Activated CD4-positive, CD25-positive, alpha-beta regulatory T cell treated with anti-CD3 and anti-CD28 coated beads, Interleukin-2, amount 50 U/mL, for 24 hours (primary cell): ENCODE results near the gene ASCC2.
"Not testable (repeated sequence)": the region's sequence is repeated elsewhere in the genome, so short reads cannot be mapped to it uniquely, and the experiment has no call there.

Experiments used
- ATAC-seq, 2 donors: fragments of 150-1000 bp; cut with Tn5 transposase; one replicate each; pipeline ENCODE4 v1.10.0; 2021; ENCODE audit warnings: mild to moderate bottlenecking in 1 of 2, moderate library complexity in 1 of 2

ASCC2 gene

DNA sequence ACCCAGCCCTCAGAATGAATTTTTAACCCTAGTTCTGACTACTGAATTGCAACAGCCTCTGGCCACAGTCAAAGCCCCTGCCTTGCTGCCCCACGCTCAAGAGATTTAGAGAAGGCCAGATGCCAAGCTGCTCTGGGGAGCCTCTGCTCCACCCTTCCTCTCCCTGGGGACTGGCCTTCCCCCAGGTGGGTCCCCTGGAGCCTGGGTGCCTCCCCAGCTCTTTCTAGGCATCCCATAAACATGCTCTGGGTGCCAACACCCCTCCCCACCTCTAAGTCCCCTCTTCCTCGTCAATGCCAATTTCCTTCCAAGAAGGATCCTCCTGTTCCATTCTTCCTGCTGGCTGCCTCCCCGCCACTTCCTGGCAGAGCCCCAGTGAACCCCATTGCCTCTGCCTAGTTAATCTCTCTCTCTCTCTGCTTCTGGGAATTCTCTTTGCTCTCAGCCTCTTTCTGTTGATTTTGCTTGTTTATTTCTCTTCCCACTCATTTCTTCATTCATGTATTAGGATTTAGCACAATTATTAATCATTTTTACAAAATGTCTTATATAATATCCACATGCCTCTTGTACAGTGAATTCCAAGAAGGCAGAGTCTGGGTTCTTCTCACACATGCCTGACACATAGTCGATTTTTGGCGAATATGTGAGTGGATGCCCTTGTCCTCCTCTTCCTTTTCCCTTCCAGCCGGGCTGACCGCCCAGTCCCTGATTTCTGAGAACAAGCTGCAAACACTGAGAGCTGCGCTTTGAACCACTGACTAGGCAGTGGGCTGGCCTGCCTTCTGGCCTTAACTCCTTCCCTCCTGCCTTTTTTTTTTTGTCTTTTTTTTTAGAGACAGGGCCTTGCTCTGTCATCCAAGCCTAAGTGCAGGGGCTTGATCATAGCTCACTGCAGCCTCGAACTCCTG, 53.4 kb downstream of the ASCC2 start:
- ATAC-seq = no peak

DNA sequence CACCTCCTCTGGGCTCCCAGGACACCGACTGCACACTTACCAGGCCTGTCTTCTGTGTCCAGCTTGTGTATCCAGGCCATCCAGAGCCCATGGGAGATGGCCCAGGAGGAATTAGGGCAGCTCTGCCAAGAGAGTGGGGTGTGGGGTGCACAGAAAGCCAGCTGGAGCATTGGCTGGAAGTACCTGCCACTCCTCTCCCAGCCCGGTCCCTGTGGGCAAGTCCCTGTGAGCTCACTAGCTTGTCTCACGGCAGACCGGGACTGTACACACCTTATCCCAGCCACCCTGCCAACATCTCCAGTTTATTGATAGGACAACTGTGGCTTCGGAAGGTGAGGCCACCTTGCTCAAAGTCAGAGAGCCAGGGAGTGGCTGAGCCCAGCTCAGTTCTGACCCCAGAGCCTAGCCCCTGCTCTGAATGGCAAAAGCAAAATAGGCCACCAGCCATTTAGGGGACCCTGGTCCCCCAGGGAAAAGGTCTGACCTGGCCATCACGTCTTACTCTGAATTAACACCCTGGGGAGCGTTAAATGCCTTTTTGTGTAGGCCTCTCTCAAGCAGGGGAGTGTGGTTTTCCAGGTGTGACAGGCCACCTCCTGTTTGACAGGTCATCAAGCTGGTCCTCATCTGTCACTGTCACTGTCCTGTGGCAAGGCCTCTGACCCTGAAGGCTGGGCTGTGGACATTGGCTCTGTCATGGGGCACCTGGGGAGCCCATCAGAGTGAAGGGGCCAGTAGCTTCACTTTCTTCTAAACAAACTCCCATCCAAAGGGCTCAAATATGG, 55.8 kb downstream of the ASCC2 start:
- ATAC-seq = no peak

- ATAC-seq = no peak
These were observed 57.1 kb downstream of the ASCC2 start for GRCh38 chr22:29780748-29781676.

DNA sequence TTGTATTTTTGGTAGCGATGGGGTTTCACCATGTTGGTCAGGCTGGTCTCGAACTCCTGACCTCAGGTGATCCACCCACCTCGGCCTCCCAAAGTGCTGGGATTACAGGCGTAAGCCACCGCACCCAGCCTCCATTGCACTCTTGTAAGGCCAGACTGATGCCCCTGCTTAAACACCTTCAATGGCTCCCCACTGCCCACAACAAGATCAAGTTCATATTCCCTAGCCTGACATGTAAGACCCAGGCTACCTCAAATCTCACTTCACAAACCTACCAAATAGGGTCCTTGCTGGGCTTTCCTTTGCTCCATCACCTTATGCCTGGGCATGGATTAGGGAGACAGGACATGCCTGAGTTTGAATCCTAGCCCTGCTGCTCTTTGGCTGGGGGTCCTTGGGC, 57.9 kb downstream of the ASCC2 start:
- ATAC-seq = no peak

DNA sequence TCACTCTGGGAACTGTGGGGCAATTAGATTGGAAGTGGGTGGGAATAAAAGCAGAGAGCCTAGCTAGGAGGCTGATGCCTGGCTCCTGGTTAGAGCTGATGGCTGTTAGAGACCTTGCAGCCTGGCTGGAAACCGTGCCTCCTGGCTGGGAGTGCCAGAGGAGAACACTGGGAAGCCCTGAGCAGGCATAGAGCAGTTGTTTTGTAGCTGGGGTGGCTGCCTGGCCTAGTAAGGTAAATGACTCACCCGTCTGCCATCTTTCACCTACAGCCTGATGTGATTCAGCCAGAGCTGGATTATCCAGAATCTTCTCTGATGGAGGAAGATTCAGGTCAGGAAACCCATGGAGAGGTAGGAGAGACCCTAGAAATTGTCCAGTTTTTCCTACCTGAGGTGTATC, 64.8 kb downstream of the ASCC2 start:
- ATAC-seq = no peak

- no peak for ATAC-seq
These were observed 65.9 kb downstream of the ASCC2 start for GRCh38 chr22:29772170-29772641.

DNA sequence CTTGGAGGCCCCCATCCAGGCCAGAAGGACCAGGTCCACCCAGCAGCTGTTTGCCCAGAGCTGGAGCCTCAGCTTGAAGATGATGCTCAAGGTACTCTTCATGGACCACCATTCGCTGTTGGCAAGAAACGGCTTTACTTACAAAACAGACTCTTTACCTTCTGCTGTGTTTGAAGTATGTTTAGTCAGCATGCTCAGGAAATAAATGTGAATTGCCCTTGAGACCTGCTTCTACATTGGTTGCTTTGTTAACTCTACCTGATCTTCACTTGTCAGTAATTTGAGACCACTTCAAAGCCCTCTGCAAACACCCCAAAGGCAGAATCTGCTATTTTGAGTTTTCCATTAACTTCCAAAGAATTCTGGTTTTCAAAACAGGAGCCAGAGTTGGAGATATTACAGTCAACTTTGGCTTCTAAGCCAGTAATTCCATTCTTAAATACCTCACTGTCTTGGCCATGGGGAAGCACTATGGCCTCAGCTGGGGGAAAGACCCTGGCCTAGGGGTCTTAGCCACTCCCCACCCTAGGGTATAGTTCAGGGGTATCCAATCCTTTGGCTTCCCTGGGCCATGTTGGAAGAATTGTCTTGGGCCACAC, 68.3 kb downstream of the ASCC2 start:
- ATAC-seq = no peak

DNA sequence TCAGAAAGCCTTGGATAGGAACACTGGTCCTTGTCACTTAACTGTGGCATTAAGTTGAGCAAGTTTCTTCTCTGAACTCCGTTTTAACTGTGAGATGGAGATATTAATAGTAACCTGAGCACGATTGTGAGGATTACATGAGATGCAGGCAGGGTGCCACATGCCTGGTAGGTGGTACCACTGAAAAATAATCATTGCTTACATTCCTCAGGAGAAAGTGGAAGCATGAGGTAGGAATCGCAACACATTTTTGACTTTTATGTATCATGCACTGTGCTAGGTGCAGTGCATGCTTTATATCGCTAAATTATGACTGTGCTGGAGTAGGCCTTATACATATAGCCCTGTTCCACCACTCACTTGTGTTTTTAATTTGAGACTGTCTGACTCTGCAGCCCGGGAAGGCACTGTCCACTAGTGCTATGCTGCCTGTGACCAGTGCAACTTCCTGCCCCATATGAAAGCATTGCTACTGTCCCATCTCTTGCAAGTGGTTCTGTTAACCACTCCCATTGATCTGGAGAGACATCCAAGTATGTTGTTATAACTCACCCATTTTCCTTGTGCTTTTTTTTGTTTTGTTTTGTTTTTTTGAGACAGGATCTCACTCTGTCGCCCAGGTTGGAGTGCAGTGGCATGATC, 69.9 kb downstream of the ASCC2 start:
- no peak for ATAC-seq

DNA sequence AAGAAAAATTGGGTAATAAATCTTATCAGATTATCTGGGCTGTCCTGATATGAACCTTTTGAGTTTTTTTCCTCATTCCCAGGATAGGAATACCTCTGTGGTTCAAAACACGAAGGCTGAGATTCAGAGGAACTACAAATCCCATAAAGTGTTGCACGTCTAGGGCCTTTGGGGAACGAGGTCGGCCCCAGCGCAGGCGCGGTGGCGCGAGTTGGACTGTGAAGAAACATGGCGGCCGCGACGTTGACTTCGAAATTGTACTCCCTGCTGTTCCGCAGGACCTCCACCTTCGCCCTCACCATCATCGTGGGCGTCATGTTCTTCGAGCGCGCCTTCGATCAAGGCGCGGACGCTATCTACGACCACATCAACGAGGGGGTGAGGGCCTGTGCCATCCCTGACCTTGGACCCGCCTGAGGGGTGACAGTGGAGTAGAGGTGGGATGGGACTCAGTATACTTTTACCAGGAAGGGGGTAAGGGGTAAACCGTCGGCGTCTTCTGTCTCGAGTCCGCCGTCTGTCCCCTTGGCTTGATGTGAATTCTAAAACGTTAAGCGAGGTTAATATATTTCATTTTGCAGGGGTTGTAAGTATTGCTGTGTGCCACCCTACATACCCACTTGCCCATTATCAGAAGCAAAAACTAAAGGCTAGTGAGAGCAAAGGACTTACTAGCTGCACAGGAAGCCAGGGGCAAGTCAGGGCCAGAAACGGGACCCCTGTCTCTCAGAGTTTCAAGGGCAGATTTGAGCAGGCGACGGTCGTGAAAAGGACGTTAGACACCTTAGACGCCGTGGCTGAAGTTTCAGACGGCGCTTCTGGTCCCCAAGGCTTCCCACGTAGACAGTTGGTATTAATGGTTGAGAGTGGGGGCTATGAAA, 70.7 kb downstream of the ASCC2 start, which contains the start of gene UQCR10:
Gene UQCR10, plus strand, starts transcription at position 199 of the 881 bp plus-strand sequence. Its CDS starts 30 bp downstream, at position 229.
- ATAC-seq = peak; percentile 78

DNA sequence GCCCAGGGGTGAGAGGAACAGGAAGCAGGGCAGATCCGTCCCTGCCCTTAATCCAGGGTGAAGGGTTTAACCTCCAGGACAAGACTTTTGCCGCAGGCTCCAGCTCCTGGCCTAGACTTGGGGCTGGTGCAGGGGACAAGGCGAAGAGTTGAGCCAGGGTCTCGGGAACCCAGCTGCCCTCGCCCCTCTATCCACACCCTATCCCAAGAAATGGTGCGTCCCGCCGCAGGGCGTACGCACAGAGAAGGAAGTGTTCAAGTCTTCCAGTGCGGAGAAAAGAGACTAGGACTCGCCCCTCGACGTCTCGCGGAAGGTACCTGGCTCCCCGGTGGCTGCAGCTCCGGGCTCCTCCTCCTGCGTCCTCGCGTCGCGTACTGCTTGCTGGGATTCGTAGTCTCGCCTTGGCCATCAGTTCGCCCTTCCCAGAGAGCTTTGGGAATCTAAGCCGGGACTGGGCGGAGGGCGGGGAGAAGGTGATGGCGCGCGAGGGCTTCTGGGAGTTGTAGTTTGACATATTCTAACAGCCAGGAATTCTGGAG, 71.4 kb downstream of the ASCC2 start, which contains the start of gene ZMAT5:
Gene ZMAT5, minus strand, starts transcription at position 376 of the 539 bp plus-strand sequence. CDS start 18,463 bp downstream, outside the sequence.
- peak; percentile 97 to 98 for ATAC-seq

DNA sequence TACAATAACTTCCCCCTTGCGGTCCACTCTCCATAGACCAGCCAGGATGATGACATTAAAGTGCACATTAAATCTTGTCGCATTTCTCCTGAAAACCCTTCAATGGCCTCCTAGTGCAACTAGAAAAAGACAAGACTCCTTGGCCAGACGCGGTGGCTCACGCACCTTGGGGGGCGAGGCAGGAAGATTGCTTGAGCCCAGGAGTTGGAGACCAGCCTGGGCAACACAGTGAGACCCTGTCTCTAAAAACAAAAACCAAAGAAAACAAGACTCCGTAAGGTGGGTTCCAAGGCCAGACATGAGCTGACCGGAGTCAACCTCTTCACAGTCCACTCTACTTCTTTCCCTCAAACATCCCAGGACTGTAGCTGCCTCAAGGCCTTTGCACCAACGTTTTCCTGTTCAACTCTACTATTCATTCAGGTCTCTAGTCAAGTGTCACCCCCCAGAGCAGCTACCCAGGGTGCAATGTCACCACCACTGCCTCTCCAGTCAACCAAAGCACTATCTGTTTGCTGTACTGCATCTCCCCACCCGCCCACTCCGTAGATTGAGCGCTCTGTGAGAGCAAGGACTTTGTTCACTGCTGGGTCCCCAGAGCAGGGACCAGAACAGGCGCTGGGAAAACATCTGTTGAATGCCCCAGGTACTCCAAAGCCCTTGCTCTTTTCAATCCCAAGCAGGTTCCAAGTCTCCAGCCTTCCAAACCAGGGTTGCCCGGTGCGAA, 72.0 kb downstream of the ASCC2 start:
- ATAC-seq = peak in 1 of 2 donors; percentile 6

- ATAC-seq = no peak
These were observed 75.8 kb downstream of the ASCC2 start for GRCh38 chr22:29762263-29762662.

DNA sequence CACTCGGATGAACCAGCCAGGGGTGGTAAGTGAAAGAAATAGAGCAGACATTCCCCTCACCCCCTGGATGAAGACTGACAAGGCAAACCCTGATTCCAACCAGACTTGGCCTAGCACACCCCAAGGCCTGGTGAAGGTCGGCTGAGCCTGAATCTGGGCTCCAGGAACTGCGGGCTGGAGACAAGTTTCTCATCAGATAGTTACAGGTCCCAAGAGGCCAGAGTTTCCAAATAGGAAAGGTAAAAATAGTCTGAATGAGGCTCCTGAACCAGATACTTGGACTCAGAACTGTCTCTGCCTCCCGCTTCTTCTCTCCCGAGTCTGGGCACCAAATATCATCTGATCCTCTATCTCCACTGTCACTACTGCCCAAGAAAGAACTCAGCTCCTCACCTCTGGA, 79.1 kb downstream of the ASCC2 start:
- ATAC-seq = no peak

GRCh38 chr22:29758068-29758622, 79.9 kb downstream of the ASCC2 start:
- no peak for ATAC-seq

DNA sequence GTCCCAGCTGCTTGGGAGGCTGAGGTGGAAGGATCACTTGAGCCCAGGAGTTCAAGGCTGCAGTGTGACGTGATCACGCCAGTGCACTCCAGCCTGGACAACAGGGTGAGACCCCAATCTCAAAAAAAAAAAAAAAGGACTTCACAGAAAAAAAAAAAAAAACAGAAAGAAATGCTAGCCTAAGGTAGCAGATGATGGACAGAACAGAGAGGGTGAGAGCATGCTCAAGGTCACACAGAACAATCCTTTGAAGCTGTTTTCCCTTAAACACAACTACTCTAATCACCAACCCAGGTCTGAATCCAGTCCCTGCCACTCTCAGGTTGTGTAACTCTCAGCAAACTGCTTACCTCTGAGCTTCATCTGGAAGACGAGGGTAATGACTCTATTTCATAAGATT, 81.0 kb downstream of the ASCC2 start:
- no peak for ATAC-seq

GRCh38 chr22:29756341-29756740, 81.7 kb downstream of the ASCC2 start:
- no peak for ATAC-seq

DNA sequence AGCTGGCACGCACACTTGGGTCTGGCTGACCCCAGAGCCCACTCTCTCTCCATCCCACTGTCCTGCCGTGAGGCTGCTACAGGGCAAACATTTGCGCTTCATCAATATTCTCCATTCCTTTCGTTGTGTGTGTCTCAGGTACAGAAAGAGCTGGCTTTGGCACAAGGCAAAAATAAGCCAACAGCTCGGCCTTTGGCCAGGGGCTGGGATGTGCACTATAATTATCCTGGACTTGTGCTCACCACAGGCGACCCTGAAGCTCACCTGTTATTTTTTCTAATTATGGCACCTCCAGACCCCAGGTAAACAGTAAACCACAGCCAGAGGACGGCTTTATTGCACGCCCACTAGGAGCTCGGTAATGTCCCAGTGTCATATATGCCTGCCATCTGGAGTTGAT, 82.2 kb downstream of the ASCC2 start:
- no peak for ATAC-seq

DNA sequence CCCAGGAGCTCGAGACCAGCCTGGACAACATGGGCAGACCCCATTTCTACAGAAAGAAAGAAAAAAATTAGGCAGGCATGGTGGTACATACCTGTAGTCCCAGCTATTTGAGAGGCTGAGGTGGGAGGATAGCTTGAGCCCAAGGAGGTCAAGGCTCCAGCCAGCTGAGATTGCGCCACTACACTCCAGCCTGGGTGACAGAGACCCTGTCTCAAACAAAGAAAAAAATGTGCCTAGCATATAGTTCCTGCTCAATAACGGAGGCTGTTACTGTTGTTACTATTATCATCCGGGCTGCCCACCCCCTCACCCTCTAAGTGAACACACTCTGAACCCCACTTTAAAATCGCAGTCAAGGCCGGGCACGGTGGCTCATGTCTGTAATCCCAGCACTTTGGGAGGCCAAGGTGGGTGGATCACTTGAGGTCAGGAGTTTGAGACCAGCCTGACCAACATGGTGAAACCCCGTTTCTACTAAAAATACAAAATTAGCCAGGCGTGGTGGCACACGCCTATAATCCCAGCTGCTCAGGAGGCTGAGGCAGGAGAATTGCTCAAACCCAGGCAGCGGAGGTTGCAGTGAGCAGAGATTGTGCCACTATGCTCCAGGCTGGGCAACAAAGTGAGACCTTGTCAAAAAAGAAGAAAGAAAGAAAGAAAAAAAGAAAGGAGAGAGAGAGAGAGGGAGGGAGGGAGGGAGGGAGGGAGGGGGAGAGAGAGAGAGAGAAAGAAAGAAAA, 83.2 kb downstream of the ASCC2 start:
- not testable (repeated sequence) for ATAC-seq
